Activated CD4-positive, alpha-beta memory T cell treated with anti-CD3 and anti-CD28 coated beads for 36 hours (primary cell): ENCODE results near the gene FBLN5. TPM values are rescaled to one million over a fixed set of nuclear protein-coding genes. Genes with fewer than 3 reads are reported as not detected.

ENCODE experiments used
- CTCF ChIA-PET: fragments of 350-600 bp; sonication (Branson Sonifier 250); formaldehyde crosslinking; loops from one replicate; lab custom pipeline; 2021; ENCODE audit warnings: antibody characterized with exemption, inconsistent platforms; lab: Charles Lee
- POLR2A ChIA-PET: fragments of 350-600 bp; sonication (Branson Sonifier 250); formaldehyde crosslinking; loops from one replicate; lab custom pipeline; 2021; ENCODE audit warnings: antibody characterized with exemption; lab: Charles Lee
- DNase-seq: peaks from one replicate; pipeline ENCODE4 v3.0.0-alpha.2; 2020
- H3K27ac Mint-ChIP-seq: one replicate; pipeline ENCODE4 v1.8.0; 2021; ENCODE audit warnings: mixed read lengths
- H3K27me3 Mint-ChIP-seq: one replicate; pipeline ENCODE4 v1.8.0; 2021; ENCODE audit warnings: mixed read lengths
- H3K36me3 Mint-ChIP-seq: one replicate; pipeline ENCODE4 v1.8.0; 2021; ENCODE audit warnings: mixed read lengths
- H3K4me1 Mint-ChIP-seq: one replicate; pipeline ENCODE4 v1.8.0; 2021; ENCODE audit warnings: low read depth, mixed read lengths
- H3K4me3 Mint-ChIP-seq: one replicate; pipeline ENCODE4 v1.8.0; 2021; ENCODE audit warnings: mild to moderate bottlenecking, mixed read lengths
- H3K9me3 Mint-ChIP-seq: one replicate; pipeline ENCODE4 v1.8.0; 2021; ENCODE audit warnings: mixed read lengths
- intact Hi-C: fragments of 100-400 bp; cut with micrococcal nuclease; formaldehyde crosslinking; loops from one replicate; pipeline ENCODE4 v1.15.1; 2023
- total RNA-seq, 2 experiments: library from RNA; stranded (reverse); gene quantifications; one replicate each; pipeline ENCODE4 v1.2.3, GENCODE V29; 2021

FBLN5 gene
- total RNA-seq, 2 experiments from 2014 or later: 1.9 TPM

GRCh38 chr14:91891101-91891500 is 56.4 kb downstream of the FBLN5 start:
- Mint-ChIP-seq H3K4me1 (peaks cover 48% of the 10 kb centered on the region), H3K27me3 (no peaks in the 10 kb centered on the region), H3K9me3 (no peaks in the 10 kb centered on the region), H3K4me3 (no peak overlapping the region), H3K36me3 (no peaks in the 10 kb centered on the region), H3K27ac (no peak overlapping the region)
- DNase-seq: no peak
- intact Hi-C loops: no loop called here
- CTCF ChIA-PET: interaction anchor here (1.0 to 1.4 kb wide), 5 partner anchors 8 to 379 kb away, joined by 3 to 6 read pairs (median 4); no protein-coding TSS in a partner anchor
- POLR2A ChIA-PET: interaction anchor here (0.9 kb wide), 1 partner anchor 21 kb away, joined by 3 read pairs; no protein-coding TSS in a partner anchor

- CTCF ChIA-PET: interaction anchor here (1.2 to 1.4 kb wide), 2 partner anchors 9 to 240 kb away, joined by 4 to 6 read pairs; no protein-coding TSS in a partner anchor
Observed at GRCh38 chr14:91890291-91890749, 57.2 kb downstream of the FBLN5 start.

GRCh38 chr14:91889477-91890211 is 57.9 kb downstream of the FBLN5 start:
- no peak overlapping the region for H3K27ac Mint-ChIP-seq
- POLR2A ChIA-PET: no interaction called here
- no peak overlapping the region for H3K4me3 Mint-ChIP-seq
- no peak for DNase-seq
- intact Hi-C loops: no loop called here
- no peaks in the 10 kb centered on the region for H3K27me3 Mint-ChIP-seq
- CTCF ChIA-PET: interaction anchor here (1.2 kb wide), 1 partner anchor 240 kb away, joined by 6 read pairs; no protein-coding TSS in a partner anchor
- no peaks in the 10 kb centered on the region for H3K9me3 Mint-ChIP-seq
- peaks cover 46% of the 10 kb centered on the region for H3K4me1 Mint-ChIP-seq
- H3K36me3 Mint-ChIP-seq: no peaks in the 10 kb centered on the region

More at GRCh38 chr14:91890291-91890749, 57.2 kb downstream of the FBLN5 start:
- Mint-ChIP-seq H3K27ac (peak overlapping the region; percentile 42), H3K27me3 (no peaks in the 10 kb centered on the region), H3K36me3 (no peaks in the 10 kb centered on the region), H3K9me3 (no peaks in the 10 kb centered on the region), H3K4me3 (no peak overlapping the region), H3K4me1 (peaks cover 46% of the 10 kb centered on the region)
- POLR2A ChIA-PET: interaction anchor here (0.5 to 0.9 kb wide), 2 partner anchors 21 to 478 kb away, joined by 3 read pairs; no protein-coding TSS in a partner anchor
- DNase-seq: no peak
- intact Hi-C loops: no loop called here

GRCh38 chr14:91888641-91889476 is 58.6 kb downstream of the FBLN5 start:
- Mint-ChIP-seq H3K27me3 (no peaks in the 10 kb centered on the region), H3K36me3 (no peaks in the 10 kb centered on the region), H3K9me3 (no peaks in the 10 kb centered on the region), H3K27ac (no peak overlapping the region), H3K4me1 (peaks cover 45% of the 10 kb centered on the region), H3K4me3 (no peak overlapping the region)
- ChIA-PET POLR2A (no interaction called here), CTCF (interaction anchor here (0.6 to 0.9 kb wide), 3 partner anchors 23 to 96 kb away, joined by 3 read pairs; no protein-coding TSS in a partner anchor)
- intact Hi-C loops: no loop called here
- DNase-seq: no peak

GRCh38 chr14:91886961-91887360 is 60.5 kb downstream of the FBLN5 start:
- Mint-ChIP-seq H3K36me3 (no peaks in the 10 kb centered on the region), H3K4me1 (peaks cover 32% of the 10 kb centered on the region), H3K9me3 (no peaks in the 10 kb centered on the region), H3K27ac (no peak overlapping the region), H3K4me3 (no peak overlapping the region), H3K27me3 (no peaks in the 10 kb centered on the region)
- DNase-seq: no peak
- ChIA-PET POLR2A (no interaction called here), CTCF (no interaction called here)
- intact Hi-C loops: no loop called here

- ChIA-PET POLR2A (no interaction called here), CTCF (no interaction called here)
- no peak overlapping the region for H3K4me3 Mint-ChIP-seq
- H3K36me3 Mint-ChIP-seq: no peaks in the 10 kb centered on the region
- H3K27ac Mint-ChIP-seq: no peak overlapping the region
- H3K9me3 Mint-ChIP-seq: no peaks in the 10 kb centered on the region
- no peaks in the 10 kb centered on the region for H3K27me3 Mint-ChIP-seq
- DNase-seq: no peak
- intact Hi-C loops: no loop called here
- H3K4me1 Mint-ChIP-seq: peaks cover 27% of the 10 kb centered on the region
Observed at GRCh38 chr14:91885839-91886238, 61.7 kb downstream of the FBLN5 start.

- Mint-ChIP-seq H3K36me3 (no peaks in the 10 kb centered on the region), H3K27me3 (no peaks in the 10 kb centered on the region), H3K9me3 (no peaks in the 10 kb centered on the region), H3K4me1 (peaks cover 26% of the 10 kb centered on the region), H3K27ac (no peak overlapping the region), H3K4me3 (no peak overlapping the region)
- POLR2A ChIA-PET: no interaction called here
- CTCF ChIA-PET: no interaction called here
- DNase-seq: no peak
- intact Hi-C loops: no loop called here
Observed at GRCh38 chr14:91885113-91885712, 62.3 kb downstream of the FBLN5 start.

GRCh38 chr14:91884664-91885063 is 62.8 kb downstream of the FBLN5 start:
- intact Hi-C loops: no loop called here
- no peak for DNase-seq
- Mint-ChIP-seq H3K36me3 (no peaks in the 10 kb centered on the region), H3K4me3 (no peak overlapping the region), H3K4me1 (peaks cover 24% of the 10 kb centered on the region), H3K27ac (no peak overlapping the region), H3K27me3 (no peaks in the 10 kb centered on the region), H3K9me3 (no peaks in the 10 kb centered on the region)
- POLR2A ChIA-PET: no interaction called here
- CTCF ChIA-PET: no interaction called here

GRCh38 chr14:91883753-91884152 is 63.7 kb downstream of the FBLN5 start:
- H3K9me3 Mint-ChIP-seq: no peaks in the 10 kb centered on the region
- H3K36me3 Mint-ChIP-seq: no peaks in the 10 kb centered on the region
- no peak for DNase-seq
- peaks cover 18% of the 10 kb centered on the region for H3K4me1 Mint-ChIP-seq
- intact Hi-C loops: no loop called here
- no peak overlapping the region for H3K27ac Mint-ChIP-seq
- ChIA-PET POLR2A (no interaction called here), CTCF (no interaction called here)
- H3K27me3 Mint-ChIP-seq: no peaks in the 10 kb centered on the region
- H3K4me3 Mint-ChIP-seq: no peak overlapping the region

- Mint-ChIP-seq H3K9me3 (no peaks in the 10 kb centered on the region), H3K27me3 (no peaks in the 10 kb centered on the region), H3K36me3 (no peaks in the 10 kb centered on the region), H3K4me3 (no peak overlapping the region), H3K4me1 (peaks cover 18% of the 10 kb centered on the region), H3K27ac (no peak overlapping the region)
- CTCF ChIA-PET: no interaction called here
- intact Hi-C loops: no loop called here
- no peak for DNase-seq
- POLR2A ChIA-PET: interaction anchor here (0.8 kb wide), 1 partner anchor 16 kb away, joined by 3 read pairs; the partner anchor contains the start of gene TC2N
Observed at GRCh38 chr14:91882776-91883175, 64.7 kb downstream of the FBLN5 start.

- ChIA-PET CTCF (no interaction called here), POLR2A (no interaction called here)
- Mint-ChIP-seq H3K36me3 (no peaks in the 10 kb centered on the region), H3K9me3 (no peaks in the 10 kb centered on the region), H3K4me3 (no peak overlapping the region), H3K27ac (no peak overlapping the region), H3K27me3 (no peaks in the 10 kb centered on the region), H3K4me1 (peaks cover 18% of the 10 kb centered on the region)
- intact Hi-C loops: no loop called here
- DNase-seq: no peak
Observed at GRCh38 chr14:91882369-91882768, 65.1 kb downstream of the FBLN5 start.

GRCh38 chr14:91879196-91879595 is 68.3 kb downstream of the FBLN5 start:
- Mint-ChIP-seq H3K9me3 (no peaks in the 10 kb centered on the region), H3K4me3 (no peak overlapping the region), H3K4me1 (peaks cover 35% of the 10 kb centered on the region), H3K36me3 (no peaks in the 10 kb centered on the region), H3K27me3 (no peaks in the 10 kb centered on the region), H3K27ac (no peak overlapping the region)
- ChIA-PET POLR2A (no interaction called here), CTCF (interaction anchor here (0.9 kb wide), 1 partner anchor 12 kb away, joined by 3 read pairs; no protein-coding TSS in a partner anchor)
- intact Hi-C loops: no loop called here
- no peak for DNase-seq
